ENCODE data around the gene RPL19.

The RPL19 gene

DNA sequence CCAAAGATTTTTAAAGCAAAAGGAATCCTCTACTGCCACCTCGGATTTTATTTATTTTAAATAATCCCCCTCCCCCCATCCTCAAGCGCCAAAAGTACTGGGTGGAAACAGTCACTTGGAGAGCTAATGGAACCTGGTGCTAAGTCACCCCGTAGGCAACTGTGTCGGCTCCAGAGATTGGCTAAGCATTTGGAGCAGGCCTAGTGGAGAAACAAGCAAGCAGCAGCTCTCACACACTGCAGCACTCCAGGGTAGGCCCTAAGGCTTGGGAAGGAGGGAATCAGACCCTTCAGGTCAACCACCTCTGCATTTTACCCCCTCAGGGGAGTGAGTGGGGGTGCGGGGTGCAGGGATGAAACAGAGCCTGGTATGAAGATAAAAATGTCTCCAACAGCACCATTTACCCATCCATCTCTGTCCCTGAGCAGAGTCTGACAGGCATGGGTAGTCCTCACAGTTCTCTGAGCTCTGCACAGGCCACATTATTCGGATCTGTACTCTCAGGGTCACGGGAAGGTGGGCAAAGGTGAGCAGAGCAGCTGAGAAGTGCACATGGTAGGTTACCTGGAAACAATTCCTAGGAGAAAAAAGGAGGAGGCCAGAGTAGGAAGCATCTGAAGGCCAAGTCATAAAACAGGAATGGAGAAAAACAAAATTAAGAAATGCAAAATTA is 52.8 kb downstream of the RPL19 start:
- DNase-seq, result no peak

Data from NCI-H1694 treated with DMSO at 0.1 percent for 48 hours (cell line).